GM19099 (cell line): ENCODE measurements around the gene TGM2.

Source experiments
- POLR2A ChIP-seq: IDR thresholded peaks from 3 replicates; pipeline ENCODE4 v1.6.1; 2011; ENCODE audit warnings: low read depth; ENCODE audit not compliant: insufficient read length; ENCODE audit errors: extremely low read depth

The TGM2 gene

DNA sequence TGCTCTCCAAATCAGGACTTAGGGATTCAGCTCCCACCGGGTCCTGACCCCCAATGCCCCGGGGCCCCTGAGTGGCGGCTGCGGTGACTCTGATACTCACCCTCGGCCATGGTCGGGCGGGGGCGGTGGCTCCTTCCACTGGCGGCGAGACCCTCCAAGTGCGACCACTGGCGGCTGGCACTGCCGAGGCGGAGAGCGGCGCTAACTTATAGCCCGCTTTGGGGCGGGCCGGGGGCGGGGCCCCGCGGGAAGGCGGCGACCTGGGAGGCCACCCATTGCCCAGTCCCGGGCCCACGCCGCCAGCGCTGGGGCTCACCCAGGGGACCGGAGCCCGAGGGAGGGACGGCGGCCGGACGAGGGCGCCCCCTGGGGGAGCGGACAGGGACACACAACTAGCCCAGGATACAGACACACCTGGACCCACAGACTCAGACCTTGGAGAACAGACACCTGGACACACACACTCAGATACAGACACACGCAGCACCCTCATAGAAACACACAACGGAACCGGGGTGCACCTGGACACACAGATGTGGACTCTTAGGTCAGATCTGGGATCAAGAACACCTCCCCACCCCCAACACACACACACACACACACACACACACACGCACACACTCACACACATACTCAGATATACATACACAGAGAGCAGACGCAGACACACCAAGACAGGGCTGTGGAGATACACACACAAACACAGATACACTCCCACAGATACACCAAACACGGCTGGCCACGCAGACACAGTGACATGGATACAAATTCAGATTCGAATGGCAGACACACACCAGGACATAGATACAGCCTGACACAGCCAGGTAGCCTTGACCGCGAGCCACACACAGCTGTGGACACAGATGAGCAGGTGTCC, at the start of gene TGM2:
TGM2 (minus strand) TSS at position 182 of the 877 bp plus-strand sequence; CDS start at position 110, 72 bp downstream.
- no peak for TF ChIP-seq POLR2A

DNA sequence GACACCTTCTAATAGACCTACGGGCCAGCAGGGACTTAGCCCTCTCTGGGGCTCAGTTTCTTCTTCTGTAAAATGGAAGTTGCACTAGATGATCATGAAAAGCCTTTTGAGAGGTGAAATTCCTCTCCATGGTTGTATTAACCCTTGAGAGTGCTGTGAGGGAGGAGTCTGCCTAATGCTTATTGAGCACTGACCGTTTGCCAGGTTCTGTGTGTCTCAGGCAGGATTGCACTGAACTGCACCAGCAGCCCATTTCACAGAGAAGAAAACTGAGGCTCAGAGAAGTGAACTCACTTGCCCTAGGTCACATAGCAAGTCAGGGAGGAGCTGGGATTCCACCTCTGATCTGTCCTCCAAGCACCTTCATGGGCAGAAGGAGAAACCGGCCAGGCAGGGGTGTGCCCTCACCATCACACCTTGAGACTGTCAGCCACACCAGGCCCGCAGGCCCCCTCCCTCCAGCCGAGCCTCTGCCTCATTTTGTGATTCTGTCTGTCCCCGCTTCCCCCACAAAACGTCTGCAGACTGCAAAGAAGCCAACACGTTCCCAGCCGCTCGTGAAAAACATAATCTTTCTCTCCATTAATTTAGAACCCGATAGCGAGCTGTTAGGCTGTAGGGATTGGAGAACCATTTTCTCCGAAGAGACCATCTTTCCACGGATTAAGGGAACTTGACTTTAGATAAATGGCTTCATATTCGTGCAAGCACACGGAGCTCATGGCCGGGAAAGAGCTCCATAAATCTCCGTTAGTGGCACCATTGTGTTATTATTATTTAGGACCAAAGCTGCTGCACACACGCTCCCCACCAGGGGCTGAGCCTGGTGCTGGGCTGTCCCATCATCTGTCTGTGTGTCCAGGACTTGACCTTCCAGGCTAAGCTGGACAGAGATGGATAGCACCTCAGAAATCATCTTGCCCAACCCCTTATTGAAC, 49.5 kb upstream of the TGM2 start:
- TF ChIP-seq POLR2A: no peak

DNA sequence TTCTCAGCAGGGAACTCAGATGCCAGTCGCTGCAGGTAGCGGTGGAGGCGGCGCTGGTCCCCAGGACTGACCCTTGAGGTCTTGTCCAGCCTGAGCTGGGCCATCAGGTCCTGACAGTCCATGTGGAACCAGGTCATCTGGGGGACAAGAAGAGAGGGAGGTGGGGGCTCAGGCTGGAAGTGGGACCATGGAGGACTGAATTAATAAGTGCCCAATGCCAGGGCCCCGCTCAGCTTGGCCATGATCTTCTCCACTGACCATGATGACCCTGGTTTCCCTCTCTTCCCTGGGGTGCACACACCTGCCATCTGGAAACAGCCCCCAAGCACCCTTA, 48.5 kb upstream of the TGM2 start:
- TF ChIP-seq POLR2A: no peak

DNA sequence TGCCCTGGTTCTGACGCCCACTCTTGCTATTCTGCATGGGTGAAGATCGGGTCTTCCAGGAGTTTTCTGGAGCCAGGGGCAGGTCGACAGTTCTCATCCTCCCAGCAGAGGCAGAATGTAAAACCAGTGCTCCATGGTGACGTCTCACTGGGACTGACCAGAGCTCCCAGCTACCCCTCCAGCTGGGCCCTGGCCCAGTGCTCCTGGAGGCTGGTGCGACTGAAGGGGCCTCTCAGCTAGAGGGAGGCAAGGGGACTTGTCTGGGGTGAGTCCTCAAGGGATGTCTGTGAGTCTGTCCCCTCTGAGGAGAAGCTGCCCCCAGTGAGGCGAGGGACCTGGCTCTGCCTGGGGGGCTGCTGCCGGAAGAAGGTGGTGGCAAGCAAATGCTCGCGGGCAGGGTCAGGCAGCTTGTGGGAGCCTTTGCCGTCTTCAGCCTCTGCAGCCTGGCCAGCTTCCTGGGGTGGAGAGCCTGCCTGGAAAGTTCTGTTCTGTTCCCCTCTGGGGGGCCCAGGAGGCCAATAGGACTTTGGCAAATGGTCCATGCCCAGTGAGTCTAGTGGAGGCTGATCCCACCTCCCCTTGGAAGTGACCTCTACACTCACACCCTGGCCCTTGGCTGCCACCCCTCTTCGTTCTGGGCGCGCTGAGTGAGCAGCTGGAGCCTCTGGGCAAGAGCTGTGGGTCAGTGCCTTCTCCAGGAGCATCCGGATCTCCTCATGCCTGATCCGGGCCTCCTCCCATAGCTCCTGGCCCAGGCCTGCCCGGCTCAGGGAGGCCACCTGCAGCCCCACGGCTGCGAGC, 47.9 kb upstream of the TGM2 start:
- TF ChIP-seq POLR2A: no peak

DNA sequence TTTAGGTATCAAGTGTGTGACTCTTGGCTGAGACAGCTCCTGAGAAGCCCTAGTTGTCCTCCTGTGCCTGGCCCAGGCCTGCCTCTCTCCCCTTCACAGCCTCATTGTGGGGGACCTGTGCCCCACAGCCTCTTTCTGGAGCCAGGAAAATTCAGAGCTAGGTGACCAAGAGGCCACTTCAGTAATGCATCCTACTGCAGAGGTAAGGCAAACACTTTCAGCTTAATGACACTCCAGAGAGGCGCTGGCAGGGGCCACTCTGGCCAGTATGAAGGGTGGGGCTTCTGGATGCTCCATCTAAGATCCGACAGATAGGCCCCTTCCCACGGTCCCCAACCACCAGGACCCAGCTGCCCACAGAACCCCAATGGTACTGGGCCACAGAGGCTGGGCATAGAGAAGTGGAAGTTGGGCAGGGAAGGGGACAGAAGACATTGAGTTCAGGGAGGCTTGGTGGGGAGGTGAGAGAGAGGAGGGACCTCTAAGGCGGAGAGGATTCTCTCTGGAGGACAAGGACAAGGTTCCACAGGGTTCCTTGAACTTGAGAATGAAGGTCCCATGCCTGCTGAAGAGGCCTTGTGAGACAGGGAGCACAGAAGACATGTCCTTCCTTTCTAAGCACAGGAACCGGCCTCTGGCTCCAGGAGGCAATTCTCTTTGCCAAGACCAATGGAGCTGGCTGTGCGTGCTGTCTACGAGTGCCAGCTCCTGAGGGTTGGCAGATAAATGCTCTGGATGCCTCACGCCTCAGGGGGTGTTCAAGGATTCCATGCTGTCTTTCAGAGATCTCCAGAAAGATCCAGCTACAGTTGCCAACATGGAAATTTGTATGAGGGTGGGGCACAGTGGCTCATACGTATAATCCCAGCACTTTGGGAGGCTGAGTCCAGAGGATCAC, 46.4 kb upstream of the TGM2 start:
- TF ChIP-seq POLR2A: no peak

DNA sequence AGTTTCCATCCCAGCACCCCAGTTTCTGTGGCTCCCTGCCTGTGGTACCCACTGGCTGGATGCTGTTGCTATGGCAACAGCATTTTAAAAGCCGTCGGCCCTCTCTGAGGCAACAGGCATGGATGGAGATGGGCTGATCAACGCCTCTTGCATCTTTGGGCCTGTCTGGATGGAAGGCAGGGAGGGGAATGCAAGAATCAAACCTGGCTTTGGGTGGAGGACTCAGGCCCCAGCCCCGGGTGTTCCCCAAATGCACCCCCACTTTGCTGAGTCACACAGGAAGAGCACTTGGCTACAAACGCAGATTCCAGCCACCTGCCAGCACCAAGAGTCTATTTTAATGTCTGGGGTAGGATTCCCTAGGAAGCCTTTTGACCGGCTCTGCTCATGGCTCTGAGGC, 45.7 kb upstream of the TGM2 start:
- no peak for TF ChIP-seq POLR2A

DNA sequence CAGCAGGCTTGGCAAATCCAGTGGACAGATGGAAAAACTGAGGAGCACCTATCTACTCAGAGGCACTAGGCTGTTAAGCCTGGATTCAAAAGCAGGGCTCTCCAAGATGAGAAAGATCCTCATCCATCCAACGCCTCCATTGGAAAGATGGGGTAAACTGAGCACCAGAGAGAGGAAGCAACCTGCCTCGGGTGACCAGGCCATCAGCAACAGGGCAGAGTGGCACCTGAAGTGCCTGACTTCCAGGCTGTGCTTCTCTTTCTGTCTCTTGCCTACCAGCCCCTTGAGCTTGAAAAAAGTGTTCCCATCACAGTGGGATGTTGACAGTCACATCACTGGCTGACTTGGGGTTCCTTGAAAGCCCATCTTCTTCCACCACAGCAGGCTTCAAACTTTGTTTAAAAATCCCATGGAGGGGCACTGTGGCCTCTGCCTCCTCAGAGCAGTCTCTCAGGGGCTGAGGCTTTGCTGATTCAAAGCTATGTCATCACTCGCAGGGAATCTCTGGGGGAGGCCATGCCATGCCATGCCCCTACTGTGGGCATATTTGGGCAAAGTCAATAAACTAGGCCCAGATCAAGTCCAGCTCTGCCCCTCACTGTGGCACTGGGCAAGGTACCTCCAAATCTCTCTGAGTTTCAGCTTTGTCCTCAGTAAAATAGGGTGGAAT, 44.8 kb upstream of the TGM2 start:
- TF ChIP-seq POLR2A: no peak

DNA sequence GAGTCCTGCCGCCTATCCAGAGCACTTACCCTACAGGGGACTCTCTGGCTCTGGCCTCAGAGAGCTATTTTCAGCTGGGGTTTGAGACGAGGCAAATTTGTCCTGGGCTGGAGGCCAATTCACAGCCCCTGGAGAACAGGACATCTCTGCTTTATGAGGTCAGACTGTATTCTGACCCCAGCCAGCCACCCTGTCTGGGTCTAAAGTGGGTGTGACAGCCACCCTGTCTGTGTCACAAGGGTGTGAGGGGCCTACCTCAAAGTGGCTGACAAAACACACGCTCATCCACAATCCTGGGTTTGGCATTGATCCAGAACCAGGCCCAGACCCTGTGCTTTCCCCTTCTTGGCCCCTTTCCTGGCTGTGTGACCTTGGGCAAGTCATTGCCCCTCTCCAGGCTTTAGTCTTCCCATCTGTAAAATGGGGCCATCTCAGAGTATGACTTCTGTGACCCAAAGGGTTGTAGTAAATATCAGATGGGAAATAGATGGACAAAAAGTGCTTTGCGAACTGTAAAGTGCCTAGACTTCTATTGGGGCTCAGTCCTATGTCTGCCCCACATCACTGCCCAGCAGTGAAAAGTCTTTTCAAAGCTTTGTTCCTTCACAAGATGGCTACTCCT, 44.1 kb upstream of the TGM2 start:
- no peak for TF ChIP-seq POLR2A

DNA sequence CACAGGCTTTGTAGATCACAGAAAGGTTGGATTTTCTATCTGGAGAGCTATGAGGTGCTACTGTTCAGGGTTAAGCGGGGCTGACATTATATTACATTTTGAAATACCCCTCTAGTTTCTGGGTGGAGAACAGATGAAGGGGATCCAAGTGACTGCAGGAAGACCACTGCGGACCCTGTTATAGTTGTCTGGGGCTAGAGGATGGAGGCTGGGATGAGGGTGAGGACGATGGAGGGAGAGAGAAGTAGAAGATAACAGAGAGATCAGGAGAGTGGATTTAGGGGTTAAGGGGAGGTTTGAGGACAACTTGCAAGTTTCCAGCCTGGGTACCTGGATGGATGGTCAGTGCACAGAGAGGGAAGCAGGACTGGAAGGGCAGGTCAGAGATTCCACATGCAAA, 43.5 kb upstream of the TGM2 start:
- TF ChIP-seq POLR2A: no peak

DNA sequence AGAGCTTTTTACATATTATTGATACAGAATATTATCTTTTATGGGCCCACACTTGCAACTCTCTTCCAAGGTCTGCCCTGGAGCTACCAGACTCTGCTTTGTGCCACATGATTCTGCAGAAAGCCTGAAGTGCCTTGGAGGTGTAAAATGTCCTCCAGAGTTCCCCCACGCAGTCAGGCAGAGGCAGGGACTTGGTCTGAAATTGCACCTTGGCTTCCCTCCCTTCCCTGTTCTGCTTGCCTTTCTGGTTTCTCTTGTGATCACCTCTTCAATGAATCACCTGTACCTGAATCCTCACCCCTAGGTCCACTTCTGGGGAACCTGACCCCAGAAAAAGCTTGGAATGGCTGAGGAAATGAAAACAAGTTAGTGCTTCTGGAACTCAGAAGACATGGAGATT, 43.0 kb upstream of the TGM2 start:
- no peak for TF ChIP-seq POLR2A

DNA sequence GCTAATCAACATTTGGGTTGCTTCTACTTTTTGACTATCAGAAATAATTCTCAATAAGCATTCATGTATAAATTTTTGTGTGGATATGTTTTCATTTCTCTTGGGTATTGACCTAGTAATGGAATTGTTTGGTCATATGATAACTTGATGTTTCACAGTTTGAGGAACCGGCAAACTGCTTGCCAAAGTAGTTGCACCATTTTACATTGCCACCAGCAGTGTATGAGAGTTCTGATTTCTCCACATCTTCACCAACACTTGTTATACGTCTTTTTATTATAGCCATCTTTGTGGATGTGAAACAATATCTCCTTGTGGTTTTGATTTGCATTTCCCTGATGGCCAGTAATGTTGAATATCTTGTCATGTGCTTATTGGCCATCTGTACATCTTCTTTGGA, 42.6 kb upstream of the TGM2 start:
- no peak for TF ChIP-seq POLR2A

DNA sequence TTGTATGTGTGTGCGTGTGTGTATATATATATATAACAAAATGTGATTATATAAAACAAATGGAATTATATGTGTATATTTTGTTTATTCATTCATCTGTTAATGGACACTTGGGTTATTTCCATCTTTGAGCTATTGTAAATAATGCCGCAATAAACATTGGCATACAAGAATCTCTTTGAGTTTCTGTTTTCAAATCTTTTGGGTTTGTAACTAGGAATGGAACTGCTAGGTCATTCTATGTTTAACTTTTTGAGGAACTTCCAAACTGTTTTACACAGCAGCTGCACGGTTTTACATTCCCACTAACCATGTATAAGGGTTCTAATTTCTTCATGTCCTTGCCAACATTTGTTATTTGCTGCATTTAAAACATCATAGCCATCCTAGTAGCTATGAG, 39.9 kb upstream of the TGM2 start:
- no peak for TF ChIP-seq POLR2A

DNA sequence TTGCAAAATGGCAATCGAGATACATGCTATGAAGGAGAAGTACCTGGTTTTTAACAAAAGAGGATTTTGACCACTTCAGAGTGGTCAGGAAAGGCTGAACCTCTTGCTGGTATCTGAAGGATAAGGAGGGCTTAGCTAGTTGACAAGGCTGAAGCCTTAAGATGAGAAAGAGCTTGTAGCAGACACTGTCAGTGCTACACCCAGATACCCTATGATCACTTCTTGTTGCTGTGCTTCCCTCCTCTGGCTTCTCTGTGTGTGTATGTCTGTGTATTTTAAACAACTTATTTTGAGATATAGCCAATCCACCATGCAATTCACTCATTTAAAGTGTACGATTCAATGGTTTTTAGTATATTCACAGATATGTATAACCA, 38.9 kb upstream of the TGM2 start:
- no peak for TF ChIP-seq POLR2A
